ENCODE measurements around the gene PRM2.

Gene PRM2

DNA sequence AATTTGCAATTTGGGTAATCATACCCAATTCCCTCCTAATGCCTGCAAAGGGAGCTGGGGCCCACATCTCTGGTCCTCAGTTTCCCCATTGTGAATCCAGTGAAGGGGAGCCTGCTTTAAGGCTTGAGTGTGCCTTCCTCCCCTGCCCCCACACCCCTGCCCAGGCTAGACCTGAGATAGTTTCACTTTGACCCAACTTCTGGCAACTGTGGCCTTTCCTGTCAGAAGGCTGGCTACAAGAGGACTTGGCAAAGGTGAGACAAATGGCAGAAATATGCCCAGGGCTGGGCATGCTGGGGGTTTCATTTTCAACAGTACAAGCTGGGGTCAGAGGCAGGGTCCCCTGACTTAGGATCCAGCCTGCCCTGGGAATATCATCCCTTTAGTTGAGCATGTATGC lies 30.3 kb downstream of the PRM2 start:
- DNase-seq = no peak

DNA sequence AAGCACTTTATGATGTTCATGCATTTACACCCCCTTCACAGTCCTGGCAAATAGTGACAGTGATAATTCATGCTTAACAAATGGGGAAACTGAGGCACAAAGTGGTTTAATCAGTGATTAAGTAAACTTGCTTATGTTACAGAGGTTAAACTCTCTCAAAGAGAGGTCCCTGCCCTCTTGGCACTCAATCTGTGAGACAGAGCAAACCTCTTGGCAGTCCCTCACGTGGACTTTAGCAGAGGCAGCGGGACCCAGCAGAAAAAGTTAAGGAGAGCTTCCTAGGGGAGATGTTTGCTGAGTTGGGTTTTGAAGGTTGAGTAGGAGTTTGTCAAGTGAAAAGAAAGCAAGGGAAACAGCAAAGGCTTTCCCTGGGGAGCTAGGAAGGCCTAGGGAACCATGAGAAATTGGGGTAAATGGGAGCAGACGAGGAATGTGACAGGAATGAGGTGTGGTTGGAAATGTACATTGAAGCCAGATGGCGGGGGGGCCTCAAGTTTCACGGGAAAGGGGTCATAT lies 31.0 kb downstream of the PRM2 start:
- DNase-seq = no peak

DNA sequence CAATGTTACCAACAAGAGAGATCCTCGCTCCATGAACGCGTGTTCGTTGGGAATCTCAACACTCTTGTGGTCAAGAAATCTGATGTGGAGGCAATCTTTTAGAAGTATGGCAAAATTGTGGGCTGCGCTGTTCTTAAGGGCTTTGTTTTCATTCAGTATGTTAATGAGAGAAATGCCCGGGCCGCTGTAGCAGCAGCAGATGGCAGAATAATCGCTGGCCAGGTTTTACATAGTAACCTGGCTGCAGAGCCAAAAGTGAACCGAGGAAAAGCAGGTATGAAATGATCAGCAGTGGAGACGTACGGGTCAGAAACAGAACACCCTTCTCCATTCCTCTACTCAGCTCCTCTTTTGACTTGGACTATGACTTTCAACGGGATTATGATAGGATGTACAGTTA lies 33.6 kb downstream of the PRM2 start:
- DNase-seq = peak; percentile 63

DNA sequence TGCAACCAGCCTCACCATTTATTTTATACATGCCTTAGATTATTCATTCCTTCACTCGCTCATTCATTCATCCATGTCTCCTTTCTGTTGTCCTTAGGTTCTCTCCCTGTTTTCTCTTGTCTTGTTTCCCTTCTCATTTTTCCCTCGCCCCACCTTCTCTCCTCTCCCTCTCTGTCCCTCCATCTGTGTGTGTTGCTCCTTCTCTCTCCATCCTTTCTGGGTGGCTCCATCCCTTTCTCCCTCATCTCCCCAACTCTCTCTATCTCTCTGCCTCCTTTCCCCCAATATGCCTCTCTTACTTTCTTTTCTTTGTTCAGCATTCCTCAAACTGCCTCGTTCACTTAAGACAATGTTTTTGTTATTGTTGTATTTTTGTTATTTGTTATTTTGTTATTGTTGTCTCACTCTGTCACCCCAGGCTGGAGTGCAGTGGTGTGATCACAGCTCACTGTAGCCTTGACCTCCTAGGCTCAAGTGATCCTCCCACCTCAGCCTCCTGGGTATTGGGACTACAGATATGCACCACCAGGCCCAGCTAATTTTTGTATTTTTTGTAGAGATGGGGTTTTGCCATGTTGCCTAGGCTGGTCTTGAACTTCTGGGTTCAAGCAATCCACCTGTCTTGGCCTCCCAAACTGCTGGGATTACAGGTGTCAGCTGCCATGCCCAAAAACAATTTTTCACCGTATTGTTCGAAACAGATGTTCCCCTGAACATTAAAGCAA lies 34.6 kb downstream of the PRM2 start:
- no peak for DNase-seq

DNA sequence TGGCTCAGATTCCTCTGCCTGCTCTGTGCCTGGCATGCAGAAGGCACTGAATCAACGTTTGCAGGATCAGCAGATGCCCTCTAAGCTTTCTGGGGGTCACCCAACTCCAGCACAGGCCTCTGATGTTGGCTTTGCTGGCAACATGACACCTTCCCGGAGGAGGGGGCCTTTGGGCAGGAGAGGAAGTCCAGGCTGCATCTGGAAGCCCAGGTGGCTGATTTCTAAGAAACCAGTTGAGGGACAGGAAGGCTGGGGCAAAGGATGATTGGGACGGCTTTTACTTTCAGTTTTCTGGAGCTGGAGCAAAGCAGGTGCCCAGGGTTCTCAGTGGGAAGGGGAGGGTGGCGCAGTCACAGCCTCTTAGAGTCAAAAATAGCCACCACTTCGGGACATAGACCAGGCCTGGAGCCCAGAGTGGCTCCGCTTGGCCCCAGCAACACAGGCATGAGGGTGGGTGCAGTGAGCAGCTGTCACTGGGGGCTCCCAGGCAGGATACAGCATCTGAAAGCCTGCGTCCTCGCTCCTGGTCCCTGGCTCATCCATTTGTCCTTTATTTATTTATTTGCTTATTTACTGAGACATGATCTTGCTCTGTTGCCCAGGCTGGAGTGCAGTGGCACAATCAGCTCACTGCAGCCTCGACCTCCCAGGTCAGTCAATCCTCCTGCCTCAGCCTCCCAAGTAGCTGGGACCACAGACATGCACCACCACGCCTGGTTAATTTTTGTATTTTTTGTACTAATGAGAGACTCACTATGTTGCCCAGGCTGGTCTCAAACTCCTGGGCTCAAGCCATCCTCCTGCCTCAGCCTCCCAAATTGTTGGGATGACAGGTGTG lies 35.4 kb downstream of the PRM2 start:
- no peak for DNase-seq

DNA sequence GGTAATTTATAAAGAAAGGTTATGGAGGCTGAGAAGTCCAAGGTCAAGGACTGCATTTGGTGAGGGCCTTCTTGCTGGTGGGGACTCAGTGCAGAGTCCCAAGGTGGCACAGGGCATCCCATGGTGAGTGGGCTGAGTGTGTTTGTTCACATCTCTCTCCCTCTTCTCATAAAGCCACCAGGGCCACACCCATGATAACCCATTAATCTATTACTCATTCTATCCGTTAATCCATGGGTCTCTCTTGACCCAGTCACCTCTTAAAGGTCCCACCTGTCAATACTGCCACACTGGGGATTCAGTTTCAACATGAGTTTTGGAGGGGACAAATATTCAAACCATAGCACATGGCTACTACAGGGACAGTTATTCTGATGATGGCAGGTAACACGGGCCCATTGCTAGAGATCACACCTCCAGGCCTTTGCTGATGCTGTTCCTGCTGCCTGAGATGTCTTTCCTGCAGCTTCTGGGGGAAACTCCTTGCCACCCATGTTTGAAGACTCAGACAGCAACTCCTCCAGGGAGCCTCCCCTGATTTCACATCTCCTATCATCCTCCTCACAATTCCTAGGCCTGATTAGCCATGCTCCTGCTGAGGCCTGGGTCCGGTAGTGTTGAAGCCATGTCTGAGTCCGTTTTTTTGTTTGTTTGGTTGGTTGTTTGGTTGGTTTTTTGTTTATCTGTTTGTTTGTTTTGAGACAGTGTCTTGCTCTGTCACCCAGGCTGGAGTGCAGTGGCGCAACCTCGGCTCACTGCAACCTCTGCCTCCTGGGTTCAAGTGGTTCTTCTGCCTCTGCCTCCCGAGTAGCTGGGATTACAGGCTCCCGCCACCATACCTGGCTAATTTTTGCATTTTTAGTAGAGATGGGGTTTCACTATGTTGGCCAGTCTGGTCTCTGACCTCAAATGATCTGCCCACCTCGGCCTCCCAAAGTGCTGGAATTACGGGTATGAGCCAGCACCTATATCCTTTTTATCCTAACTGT lies 36.3 kb downstream of the PRM2 start:
- no peak for DNase-seq

DNA sequence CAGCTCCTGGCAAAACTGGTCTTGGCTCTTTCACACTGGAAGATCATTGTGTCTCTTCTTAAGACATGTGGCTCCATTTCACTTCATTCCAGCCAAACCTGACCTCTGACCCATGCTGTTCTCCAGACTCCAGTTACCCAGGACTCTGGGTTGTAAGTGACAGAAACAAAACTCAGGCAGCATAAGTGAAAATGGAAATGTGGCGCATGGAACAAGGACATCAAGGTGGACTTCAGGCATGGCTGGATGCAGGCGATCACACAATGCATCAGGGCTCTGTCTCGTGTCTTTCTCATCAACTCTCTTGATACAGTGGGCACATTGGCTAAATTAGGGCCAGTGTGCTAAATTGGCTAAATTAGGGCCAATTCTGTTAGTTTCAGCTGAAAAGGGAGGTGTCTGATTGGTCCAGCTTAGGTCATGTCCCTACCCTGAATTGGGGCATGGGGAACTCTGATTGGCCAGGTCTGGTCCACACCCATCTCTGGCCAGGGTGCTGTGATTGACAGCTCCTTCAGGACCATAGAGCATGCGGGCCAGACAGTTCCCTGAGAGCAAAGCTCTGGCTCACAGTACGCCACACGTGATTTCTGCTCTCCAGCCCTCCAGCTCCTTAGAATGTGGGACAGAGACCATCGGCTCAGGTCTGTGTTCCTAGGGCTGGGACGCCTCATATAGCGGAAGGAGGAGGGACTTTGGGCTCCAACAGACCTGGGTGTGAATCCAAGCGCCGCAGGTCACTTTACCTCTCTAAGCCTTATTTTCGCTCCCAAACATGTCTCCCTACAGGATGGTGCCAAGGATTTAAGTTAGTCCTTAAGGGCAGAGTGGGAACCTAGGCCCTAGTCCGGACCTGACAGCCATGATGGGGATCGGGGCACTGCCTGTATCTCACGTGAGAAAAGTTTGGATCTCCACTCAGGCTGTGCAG lies 37.7 kb downstream of the PRM2 start:
- DNase-seq = no peak

DNA sequence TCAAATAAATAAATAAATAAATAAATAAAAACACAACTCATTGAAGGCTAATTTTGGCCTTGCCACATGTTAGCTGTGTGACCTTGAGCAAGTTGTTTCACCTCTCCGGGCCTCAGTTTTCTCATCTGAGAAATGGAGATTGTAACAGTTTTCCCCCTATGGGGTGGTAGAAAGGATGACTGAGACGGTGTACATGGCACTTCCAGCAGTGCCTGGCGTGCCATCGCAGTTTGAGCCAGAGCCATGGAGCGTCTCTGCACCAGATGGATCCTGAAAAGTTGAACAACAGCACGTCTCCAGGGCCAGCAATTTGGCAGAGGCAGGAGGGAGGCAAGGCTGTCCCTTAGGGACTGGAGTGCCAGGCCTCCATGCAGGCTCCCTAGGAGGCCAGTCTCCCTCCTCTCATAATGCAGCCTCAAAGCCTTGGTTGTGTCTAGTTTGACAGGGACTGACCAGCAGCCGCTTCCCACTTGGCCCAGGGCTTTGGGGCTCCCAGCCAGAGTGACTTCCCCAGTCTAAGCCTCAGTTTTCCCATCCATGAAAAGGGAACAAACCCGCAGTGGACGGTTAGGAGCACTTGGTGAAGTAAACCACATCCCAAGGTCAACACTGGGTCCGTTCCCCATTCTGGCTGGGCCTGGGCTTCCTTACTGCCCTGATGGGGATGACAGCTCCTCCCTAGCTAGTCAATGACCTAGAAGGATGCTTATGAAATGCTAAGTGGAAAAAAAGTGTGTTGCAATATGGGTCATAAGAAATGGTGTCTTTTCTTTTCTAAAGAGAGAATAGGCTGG lies 39.6 kb downstream of the PRM2 start:
- DNase-seq = no peak

DNA sequence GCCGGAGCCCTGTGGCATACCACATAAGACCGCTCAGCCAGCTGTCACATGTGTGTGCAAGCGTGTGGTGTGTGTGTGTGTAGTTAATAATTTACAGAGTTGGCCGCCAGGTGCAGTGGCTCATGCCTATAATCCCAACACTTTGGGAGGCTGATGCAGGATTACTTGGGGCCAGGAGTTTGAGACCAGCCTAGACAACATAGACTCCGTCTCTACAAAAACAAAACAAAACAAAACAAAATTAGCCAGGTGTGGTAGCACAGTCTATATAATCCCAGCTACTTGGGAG lies 40.6 kb downstream of the PRM2 start:
- no peak for DNase-seq

DNA sequence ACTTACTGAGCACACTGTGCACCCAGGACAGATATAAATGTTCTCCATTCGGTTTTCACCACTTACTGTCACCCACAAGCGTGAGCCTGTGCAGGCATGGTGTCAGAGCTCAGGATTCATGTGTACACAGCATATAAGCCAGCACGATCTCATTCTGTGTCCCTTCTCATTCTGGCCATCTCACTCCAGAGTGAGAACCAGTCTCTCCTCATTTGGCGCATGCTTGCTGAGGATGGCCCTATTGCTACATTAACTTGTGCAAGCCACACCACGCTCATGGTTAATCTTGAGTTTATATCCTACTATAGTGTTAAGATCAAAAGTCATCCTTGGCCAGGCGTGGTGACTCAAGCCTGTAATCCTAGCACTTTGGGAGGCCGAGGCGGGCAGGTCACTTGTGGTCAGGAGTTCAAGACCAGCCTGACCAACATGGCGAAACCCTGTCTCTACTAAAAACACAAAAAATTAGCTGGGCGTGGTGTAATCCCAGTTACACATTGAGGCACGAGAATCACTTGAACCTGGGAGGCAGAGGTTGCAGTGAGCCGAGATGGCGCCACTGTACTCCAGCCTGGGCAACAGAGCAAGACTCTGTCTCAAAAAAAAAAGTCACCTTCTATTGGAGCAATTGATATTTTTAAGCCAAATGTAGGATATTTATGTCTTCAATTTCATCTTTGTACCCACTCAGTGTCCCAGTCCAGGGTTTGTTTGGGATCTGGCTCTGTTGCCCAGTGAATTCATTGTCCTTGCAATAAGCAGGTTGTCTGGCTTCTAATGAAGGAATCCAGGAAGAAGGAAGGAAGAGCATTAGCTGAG lies 41.2 kb downstream of the PRM2 start:
- DNase-seq = no peak

DNA sequence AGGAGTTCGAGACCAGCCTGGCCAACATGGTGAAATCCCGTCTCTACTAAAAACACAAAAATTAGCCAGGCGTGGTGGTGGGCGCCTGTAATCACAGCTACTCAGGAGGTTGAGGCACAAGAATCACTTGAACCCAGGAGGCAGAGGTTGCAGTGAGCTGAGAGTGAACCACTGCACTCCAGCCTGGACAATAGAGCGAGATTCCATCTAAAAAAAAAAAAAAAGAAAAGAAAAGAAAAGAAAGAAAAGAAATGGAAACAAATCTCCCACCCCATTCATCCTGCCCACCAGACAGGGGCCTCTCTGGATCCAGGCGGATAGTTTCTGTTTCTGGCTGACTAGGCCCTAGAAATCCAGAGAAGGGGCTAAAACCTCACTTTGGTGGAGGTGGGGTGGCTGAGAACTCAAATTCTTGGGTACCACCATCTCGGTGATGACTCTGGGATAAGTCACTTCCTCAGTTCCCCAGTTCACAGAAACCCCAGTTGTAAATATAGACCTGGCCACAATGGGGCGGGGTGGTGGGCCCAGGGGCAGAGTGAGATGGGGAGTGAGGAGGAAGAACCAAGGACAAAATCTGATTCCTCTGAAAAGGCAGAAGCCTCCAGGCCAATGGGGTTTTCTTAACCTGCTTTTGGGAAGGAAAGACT lies 42.4 kb downstream of the PRM2 start:
- DNase-seq = no peak

DNA sequence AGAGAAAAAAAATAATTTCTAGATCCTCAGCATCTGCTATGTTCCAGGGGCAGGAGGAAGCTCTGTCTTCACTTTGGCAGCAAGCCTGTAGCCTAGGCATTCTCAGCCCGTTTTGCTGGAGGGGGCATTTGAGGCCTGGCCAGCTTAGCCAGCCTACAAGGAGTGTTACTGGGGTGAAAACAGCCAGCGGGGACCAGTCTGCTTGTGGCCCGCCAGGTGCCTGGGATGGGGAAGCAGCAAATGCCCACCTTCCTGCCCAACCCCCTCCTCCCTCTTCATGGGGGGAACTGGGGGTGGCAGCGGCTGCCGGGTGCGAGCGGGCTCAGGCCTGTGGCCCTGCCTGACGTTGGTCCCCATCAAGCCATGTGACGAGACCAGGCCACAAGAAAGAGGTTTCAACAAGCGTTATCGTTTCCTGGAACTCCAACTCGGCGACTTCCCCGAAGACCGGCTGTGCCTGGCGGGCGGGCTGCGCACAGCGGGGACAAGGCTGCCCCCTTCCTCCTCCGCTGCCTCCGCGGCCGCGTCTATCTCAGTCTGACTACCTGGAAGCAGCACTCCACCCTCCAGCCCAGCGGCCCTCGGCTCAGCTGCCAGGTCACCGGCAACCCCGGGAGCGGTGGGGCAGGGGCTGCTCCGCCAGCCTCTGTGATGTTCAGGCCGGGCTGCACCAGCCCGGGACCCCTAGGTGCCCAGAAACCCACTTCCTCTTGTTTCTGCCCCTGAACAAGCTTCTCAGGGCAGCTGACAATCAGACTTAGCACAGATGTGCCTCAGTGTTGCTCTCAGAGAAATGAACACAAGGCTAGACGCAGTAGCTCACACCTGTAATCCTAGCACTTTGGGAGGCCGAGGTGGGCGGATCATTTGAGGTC lies 43.2 kb downstream of the PRM2 start:
- no peak for DNase-seq

DNA sequence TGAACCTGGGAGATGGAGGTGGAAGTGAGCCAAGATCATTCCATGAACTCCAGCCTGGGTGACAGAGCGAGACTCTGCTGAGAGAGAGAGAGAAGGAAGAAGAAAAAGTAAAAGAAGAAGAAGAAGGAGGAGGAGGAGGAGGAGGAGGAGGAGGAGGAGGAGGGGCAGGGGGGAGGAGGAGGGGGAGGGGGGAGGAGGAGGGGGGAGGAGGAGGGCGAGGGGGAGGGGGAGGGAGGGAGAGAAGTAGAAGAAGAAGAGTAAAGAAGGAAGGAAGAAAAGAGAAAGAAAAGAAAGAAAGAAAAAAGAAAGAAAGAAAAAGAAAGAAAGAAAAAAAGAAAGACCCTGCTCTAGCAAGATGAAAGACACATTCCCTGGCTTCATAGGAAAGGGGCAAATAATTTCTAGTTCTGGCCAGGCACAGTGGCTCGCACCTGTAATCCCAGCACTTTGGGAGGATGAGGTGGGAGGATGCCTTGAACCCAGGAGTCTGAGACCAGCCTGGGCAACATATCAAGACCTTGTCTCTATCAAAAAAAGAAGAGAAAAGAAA lies 43.9 kb downstream of the PRM2 start:
- no peak for DNase-seq

DNA sequence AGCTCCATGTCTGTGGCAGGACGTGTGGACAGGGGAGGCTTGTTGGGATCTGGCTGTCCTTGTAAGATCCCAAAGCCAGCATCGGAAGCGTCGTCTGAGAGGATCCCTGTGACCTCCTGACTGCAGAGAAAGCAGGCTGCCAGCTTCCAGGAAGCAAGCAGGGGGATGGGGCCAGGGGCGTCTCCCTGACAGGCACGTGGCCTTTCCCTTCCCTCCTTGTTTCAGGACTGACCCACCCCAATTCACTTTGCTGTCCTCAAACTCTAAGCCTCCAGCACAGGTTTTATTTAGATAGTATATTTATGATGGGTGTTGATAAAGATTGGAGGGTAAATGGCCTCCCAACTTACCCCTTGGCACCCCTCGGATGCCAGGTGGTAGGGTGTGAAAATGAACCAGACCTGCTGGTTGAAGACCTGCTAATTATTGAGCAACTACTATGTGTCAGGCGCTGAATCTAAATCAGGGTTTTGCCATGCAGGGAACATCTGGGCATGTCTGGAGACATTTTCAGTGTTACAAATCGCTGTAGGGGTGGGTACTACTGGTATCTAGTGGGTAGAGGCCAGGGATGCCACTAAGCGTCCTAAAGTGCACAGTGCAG lies 44.8 kb downstream of the PRM2 start:
- DNase-seq = no peak

DNA sequence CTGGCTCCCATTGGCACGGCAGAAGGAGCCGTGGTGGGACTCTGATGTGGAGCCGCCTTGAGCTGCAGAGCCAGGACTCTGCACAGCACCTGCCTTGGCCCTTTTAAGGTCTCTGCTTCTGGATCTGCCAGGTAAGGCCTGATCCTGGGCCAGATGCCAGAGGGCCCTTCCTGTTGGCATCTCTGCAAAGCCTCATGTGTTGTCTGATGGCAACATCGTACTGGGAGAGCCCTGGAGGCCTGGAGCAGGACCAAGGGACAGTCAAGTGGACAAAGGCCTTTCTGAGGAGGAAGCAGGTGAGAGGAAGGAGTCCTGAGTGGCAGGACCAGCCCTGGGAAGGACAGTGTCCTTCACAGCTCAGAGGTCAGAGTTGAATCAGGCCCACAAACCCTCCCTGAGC lies 46.4 kb downstream of the PRM2 start:
- no peak for DNase-seq

DNA sequence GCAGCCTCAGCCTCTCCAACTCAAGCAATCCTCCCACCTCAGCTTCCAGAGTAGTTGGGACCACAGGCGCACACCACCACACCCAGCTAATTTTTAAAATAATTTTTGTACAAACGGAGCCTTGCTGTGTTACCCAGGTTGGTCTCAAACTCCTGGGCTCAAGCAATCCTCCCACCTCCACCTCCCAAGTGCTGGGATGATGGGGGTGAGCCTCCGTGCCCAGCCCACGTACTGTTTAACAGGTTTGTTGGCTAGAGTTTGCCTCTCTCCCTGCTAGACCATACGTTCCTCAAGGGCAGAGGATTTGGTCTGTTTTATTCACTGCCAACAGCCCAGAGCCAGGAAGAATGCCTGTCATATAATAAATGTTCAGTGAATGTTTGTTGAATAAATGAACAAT lies 46.8 kb downstream of the PRM2 start:
- DNase-seq = no peak

DNA sequence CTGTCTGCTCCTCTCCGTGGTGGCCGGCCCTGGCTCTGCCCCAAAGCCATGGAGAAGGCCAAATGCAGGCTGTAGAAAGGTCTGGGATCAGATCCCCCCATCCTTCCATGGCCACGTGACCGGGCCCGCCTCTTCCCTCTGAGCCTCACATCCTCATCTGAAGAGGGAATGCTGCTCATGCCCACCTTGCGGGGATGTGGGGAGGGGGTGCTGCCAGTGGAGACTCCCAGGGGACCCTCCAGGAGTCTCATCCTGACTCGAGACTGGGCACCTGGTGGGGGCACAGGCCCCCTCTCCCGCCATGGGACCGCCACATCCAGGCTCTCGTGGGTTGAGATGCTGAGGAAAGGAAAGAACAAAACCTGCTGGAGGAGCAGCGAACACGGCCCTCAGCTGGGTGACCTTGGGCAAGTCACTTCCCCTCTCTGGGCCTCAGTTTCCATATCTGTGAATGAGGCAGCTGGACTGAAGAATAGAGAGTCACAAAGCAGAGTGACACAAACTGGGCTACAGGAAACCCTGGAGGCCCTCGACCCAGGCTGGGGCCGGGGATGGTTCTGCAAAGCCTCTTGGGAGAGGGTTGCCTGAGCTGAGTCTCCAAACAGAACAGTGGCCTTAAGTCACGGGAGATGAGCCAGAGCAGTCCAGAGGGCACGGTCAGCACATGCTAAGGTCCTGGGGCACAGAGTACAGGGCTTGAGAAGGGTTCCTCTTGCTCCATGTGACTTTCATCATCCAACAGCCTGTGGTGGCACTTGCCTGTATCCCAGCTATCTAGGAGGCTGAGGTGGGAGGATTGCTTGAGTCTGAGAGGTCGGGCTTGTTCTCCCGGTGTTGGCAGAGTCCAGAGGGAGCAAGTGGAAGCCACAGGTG lies 50.4 kb downstream of the PRM2 start:
- no peak for DNase-seq
